Ectodermal cell (in vitro differentiated cells): ENCODE data around the gene ZBED2.

Source experiments
- H3K27ac ChIP-seq: 2 replicates; pipeline ENCODE4 v1.7.0; 2013; ENCODE audit warnings: mild to moderate bottlenecking, low read depth, low read length; ENCODE audit not compliant: insufficient read depth, poor library complexity, severe bottlenecking
- H3K27me3 ChIP-seq: 2 replicates; pipeline ENCODE4 v1.7.0; 2013; ENCODE audit warnings: mild to moderate bottlenecking, low read length; ENCODE audit not compliant: insufficient read depth, control insufficient read depth, poor library complexity, severe bottlenecking
- H3K36me3 ChIP-seq: one replicate; pipeline ENCODE4 v1.7.0; 2013; ENCODE audit warnings: low read length; ENCODE audit not compliant: control insufficient read depth, insufficient read depth
- H3K4me1 ChIP-seq: one replicate; pipeline ENCODE4 v1.7.0; 2013; ENCODE audit warnings: low read length; ENCODE audit not compliant: control insufficient read depth, insufficient read depth
- H3K4me3 ChIP-seq: 2 replicates; pipeline ENCODE4 v1.7.0; 2013; ENCODE audit warnings: low read depth, low read length, control low read depth; ENCODE audit not compliant: insufficient read depth
- H3K9me3 ChIP-seq: 2 replicates; pipeline ENCODE4 v1.7.0; 2013; ENCODE audit warnings: mild to moderate bottlenecking, low read length, moderate library complexity; ENCODE audit not compliant: control insufficient read depth
- WGBS, 2 experiments: methylation state at CpG; one replicate each; pipeline ENCODE4 v1.1.7; 2013; ENCODE audit warnings: missing lambda C conversion rate in 2 of 2; 5-methylcytosine and 5-hydroxymethylcytosine counted together

The ZBED2 gene

GRCh38 chr3:111605493-111605892 is 10.3 kb upstream of the ZBED2 start:
- H3K36me3 ChIP-seq, result no peaks in the 10 kb centered on the region
- no peaks in the 10 kb centered on the region for H3K4me1 ChIP-seq
- H3K27me3 ChIP-seq, result no peaks in the 10 kb centered on the region
- 96% methylated on average over 2 of the region's 2 CpGs; no CpG with 5 or more reads in 1 of the 2 experiments for WGBS, 2 experiments
- H3K27ac ChIP-seq, result no peak overlapping the region
- H3K4me3 ChIP-seq, result no peak overlapping the region
- no peaks in the 10 kb centered on the region for H3K9me3 ChIP-seq

- no peak overlapping the region for H3K27ac ChIP-seq
- no peaks in the 10 kb centered on the region for H3K9me3 ChIP-seq
- no peaks in the 10 kb centered on the region for H3K27me3 ChIP-seq
- H3K4me3 ChIP-seq, result no peak overlapping the region
- no peaks in the 10 kb centered on the region for H3K4me1 ChIP-seq
- no peaks in the 10 kb centered on the region for H3K36me3 ChIP-seq
Observed at GRCh38 chr3:111605018-111605417, 9.9 kb upstream of the ZBED2 start.

GRCh38 chr3:111604119-111604518 is 9.0 kb upstream of the ZBED2 start:
- H3K9me3 ChIP-seq, result no peaks in the 10 kb centered on the region
- 95 to 100% methylated on average over 2 of the region's 2 CpGs for WGBS, 2 experiments
- no peaks in the 10 kb centered on the region for H3K36me3 ChIP-seq
- no peaks in the 10 kb centered on the region for H3K27me3 ChIP-seq
- H3K27ac ChIP-seq, result no peak overlapping the region
- H3K4me3 ChIP-seq, result no peak overlapping the region
- H3K4me1 ChIP-seq, result no peaks in the 10 kb centered on the region

- H3K27ac ChIP-seq, result no peak overlapping the region
- no peaks in the 10 kb centered on the region for H3K9me3 ChIP-seq
- H3K4me1 ChIP-seq, result no peaks in the 10 kb centered on the region
- no peaks in the 10 kb centered on the region for H3K36me3 ChIP-seq
- 90 to 100% methylated on average over 1 of the region's 1 CpG for WGBS, 2 experiments
- H3K4me3 ChIP-seq, result no peak overlapping the region
- H3K27me3 ChIP-seq, result no peaks in the 10 kb centered on the region
Observed at GRCh38 chr3:111603679-111604078, 8.5 kb upstream of the ZBED2 start.

GRCh38 chr3:111601810-111602209 is 6.7 kb upstream of the ZBED2 start:
- no peak overlapping the region for H3K4me3 ChIP-seq
- no peaks in the 10 kb centered on the region for H3K27me3 ChIP-seq
- 86 to 100% methylated on average over 1 to 4 of the region's 4 CpGs for WGBS, 2 experiments
- no peaks in the 10 kb centered on the region for H3K4me1 ChIP-seq
- H3K27ac ChIP-seq, result no peak overlapping the region
- no peaks in the 10 kb centered on the region for H3K9me3 ChIP-seq
- H3K36me3 ChIP-seq, result no peaks in the 10 kb centered on the region

GRCh38 chr3:111598552-111598951 is 3.4 kb upstream of the ZBED2 start:
- 76 to 88% methylated on average over 2 of the region's 2 CpGs for WGBS, 2 experiments

GRCh38 chr3:111598139-111598538 is 3.0 kb upstream of the ZBED2 start:
- Histone ChIP-seq H3K4me3 (no peak overlapping the region), H3K27me3 (no peaks in the 10 kb centered on the region), H3K4me1 (no peaks in the 10 kb centered on the region), H3K36me3 (no peaks in the 10 kb centered on the region), H3K27ac (no peak overlapping the region), H3K9me3 (no peaks in the 10 kb centered on the region)
- 86 to 100% methylated on average over 1 of the region's 1 CpG for WGBS, 2 experiments

More at GRCh38 chr3:111598552-111598951, 3.4 kb upstream of the ZBED2 start:
- Histone ChIP-seq H3K36me3 (no peaks in the 10 kb centered on the region), H3K4me3 (no peak overlapping the region), H3K27me3 (no peaks in the 10 kb centered on the region), H3K4me1 (no peaks in the 10 kb centered on the region), H3K27ac (no peak overlapping the region), H3K9me3 (no peaks in the 10 kb centered on the region)

GRCh38 chr3:111596328-111596727 is 1.2 kb upstream of the ZBED2 start:
- no peaks in the 10 kb centered on the region for H3K27me3 ChIP-seq
- WGBS, 2 experiments, result 92 to 99% methylated on average over 1 to 4 of the region's 4 CpGs
- H3K36me3 ChIP-seq, result no peaks in the 10 kb centered on the region
- H3K4me3 ChIP-seq, result no peak overlapping the region
- no peaks in the 10 kb centered on the region for H3K9me3 ChIP-seq
- no peak overlapping the region for H3K27ac ChIP-seq
- H3K4me1 ChIP-seq, result no peaks in the 10 kb centered on the region

- Histone ChIP-seq H3K4me1 (no peaks in the 10 kb centered on the region), H3K9me3 (no peaks in the 10 kb centered on the region), H3K27me3 (no peaks in the 10 kb centered on the region), H3K27ac (no peak overlapping the region), H3K36me3 (no peaks in the 10 kb centered on the region), H3K4me3 (no peak overlapping the region)
- 0% methylated on average over 1 of the region's 1 CpG for WGBS, 2 experiments
Observed at GRCh38 chr3:111594781-111595180, 365 bp downstream of the ZBED2 start.

GRCh38 chr3:111594205-111594604 is 941 bp downstream of the ZBED2 start:
- 83 to 94% methylated on average over 1 to 2 of the region's 2 CpGs for WGBS, 2 experiments
- Histone ChIP-seq H3K9me3 (no peaks in the 10 kb centered on the region), H3K27ac (no peak overlapping the region)

GRCh38 chr3:111593666-111594065 is 1.5 kb downstream of the ZBED2 start:
- WGBS, 2 experiments, result 95 to 96% methylated on average over 9 of the region's 9 CpGs
- Histone ChIP-seq H3K27ac (no peak overlapping the region), H3K36me3 (no peaks in the 10 kb centered on the region)

More at GRCh38 chr3:111594205-111594604, 941 bp downstream of the ZBED2 start:
- H3K27me3 ChIP-seq, result no peaks in the 10 kb centered on the region
- no peak overlapping the region for H3K4me3 ChIP-seq
- H3K4me1 ChIP-seq, result no peaks in the 10 kb centered on the region
- no peaks in the 10 kb centered on the region for H3K36me3 ChIP-seq

More at GRCh38 chr3:111593666-111594065, 1.5 kb downstream of the ZBED2 start:
- H3K9me3 ChIP-seq, result no peaks in the 10 kb centered on the region
- H3K4me3 ChIP-seq, result no peak overlapping the region
- no peaks in the 10 kb centered on the region for H3K4me1 ChIP-seq
- H3K27me3 ChIP-seq, result no peaks in the 10 kb centered on the region
